Muscle layer of duodenum (tissue), 2 donors: ENCODE results near the gene GMDS.

Source experiments
- H3K27ac ChIP-seq: one replicate; pipeline ENCODE4 v1.7.0; 2013; ENCODE audit warnings: mild to moderate bottlenecking, low read length
- H3K27me3 ChIP-seq: one replicate; pipeline ENCODE4 v1.7.0; 2013; ENCODE audit warnings: low read depth, mild to moderate bottlenecking, control low read depth, low read length
- H3K36me3 ChIP-seq, 2 donors: one replicate each; pipeline ENCODE4 v1.7.0; 2013; ENCODE audit warnings: low read length in 2 of 2, control low read depth in 1 of 2, mild to moderate bottlenecking in 1 of 2; ENCODE audit not compliant: insufficient read depth in 2 of 2, control insufficient read depth in 1 of 2
- H3K4me1 ChIP-seq, 2 donors: one replicate each; pipeline ENCODE4 v1.7.0; 2013; ENCODE audit warnings: low read length in 2 of 2, mild to moderate bottlenecking in 2 of 2, control low read depth in 1 of 2, moderate library complexity in 1 of 2; ENCODE audit not compliant: insufficient read depth in 2 of 2, control insufficient read depth in 1 of 2
- H3K4me3 ChIP-seq, 2 donors: one replicate each; pipeline ENCODE4 v1.7.0; 2013; ENCODE audit warnings: low read length in 2 of 2, low read depth in 1 of 2, mild to moderate bottlenecking in 1 of 2
- H3K9me3 ChIP-seq, 2 donors: one replicate each; pipeline ENCODE4 v1.7.0; 2013; ENCODE audit warnings: low read length in 2 of 2, control low read depth in 1 of 2, mild to moderate bottlenecking in 1 of 2; ENCODE audit not compliant: control insufficient read depth in 1 of 2
- donor health status: healthy.

GMDS gene

DNA sequence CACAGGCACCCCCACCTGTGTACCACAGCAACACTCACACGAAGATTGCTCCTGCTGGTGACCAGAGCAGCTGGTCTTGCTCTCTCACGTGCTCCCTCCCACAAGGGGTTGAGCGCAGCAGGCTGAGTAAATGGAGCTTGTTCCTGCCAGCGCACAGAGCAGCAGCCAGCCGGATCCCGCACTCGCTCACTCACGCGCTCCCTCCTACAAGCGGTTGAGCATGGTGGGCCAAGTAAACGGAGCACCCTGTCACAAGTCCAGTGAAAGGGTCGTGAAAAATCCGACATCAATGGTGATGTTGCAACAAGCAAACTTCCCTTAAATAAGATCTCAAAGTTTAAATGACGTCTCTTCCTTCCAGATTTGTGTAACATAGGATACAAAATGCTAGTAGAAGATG, 322.0 kb downstream of the GMDS start:
- Histone ChIP-seq H3K4me1 (no peaks in the 10 kb centered on the region), H3K27me3 (no peaks in the 10 kb centered on the region), H3K9me3 (no peaks in the 10 kb centered on the region), H3K4me3 (no peak overlapping the region), H3K27ac (no peak overlapping the region), H3K36me3 (no peaks in the 10 kb centered on the region)

DNA sequence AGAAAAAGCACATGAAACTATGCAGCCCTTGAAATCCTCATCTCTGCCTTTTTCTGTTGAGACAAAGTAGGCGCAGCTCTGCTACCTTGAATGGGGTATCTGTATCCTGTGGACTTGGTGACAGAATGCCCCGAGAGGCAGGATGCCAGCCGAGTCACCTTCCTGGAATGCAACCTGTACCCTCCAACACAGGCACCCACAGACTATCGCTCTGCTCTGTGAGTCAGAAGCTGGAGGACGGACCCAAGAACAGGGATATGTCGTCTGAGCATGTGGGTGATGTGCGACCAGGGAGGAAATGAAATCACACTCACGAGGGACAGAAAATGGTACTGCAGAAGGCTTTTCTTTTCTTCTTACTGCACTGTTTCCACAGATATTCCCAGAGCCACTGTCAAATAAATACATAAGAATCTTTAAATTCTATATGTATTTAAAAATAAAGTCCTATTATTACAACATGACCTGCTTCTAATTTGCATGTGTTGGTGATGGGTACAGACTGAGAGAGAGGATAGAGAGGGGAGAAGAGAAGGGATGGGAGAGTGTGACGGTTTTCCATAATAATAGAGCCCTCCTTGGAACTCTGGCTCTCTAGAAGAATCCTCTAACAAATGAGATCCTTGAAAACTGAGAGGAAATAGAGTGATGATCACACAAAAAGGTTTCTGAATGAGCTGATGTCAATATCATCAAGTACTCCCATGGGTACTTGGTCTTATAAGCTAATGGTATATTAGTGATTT, 327.6 kb downstream of the GMDS start:
- H3K27me3 ChIP-seq: no peaks in the 10 kb centered on the region
- H3K27ac ChIP-seq: no peak overlapping the region
- no peaks in the 10 kb centered on the region for H3K9me3 ChIP-seq
- no peaks in the 10 kb centered on the region for H3K4me1 ChIP-seq
- no peaks in the 10 kb centered on the region for H3K36me3 ChIP-seq
- no peak overlapping the region for H3K4me3 ChIP-seq

DNA sequence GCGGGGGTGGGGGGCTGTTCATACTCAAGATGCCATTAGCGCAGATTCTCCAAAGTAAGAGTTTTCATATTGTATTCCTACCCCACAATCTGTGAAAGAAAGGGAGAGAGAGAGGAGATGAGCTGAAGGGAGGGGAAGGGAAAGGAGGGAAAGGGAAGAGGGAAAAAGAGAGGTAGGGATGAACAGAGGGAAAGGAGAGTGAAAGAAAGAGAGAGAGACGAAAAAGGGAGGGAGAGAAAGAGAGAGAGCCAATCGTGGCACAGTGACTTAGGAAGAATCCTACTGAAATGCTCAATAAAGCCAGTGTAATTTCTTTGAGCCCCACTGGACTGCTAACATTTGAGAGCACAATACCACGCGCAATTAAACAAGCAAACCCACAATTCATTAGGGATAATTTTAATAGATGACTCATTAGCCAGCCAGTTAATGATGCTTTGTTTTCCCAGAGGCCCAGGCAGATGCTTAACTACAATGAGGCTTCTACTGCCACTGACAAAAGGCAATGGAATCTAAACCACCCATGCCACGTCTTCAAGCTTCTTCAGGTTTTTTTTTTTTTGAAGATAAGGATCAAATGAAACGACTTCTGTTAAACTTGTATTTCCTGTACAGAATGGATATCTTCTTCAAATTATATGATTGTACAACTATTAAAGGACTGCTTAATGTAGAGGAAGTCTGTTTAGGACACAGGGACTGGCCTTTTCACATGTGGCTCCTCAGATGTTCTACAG, 328.9 kb downstream of the GMDS start:
- H3K27me3 ChIP-seq: no peaks in the 10 kb centered on the region
- no peak overlapping the region for H3K27ac ChIP-seq
- H3K4me3 ChIP-seq: no peak overlapping the region
- no peaks in the 10 kb centered on the region for H3K4me1 ChIP-seq
- no peaks in the 10 kb centered on the region for H3K36me3 ChIP-seq
- H3K9me3 ChIP-seq: no peaks in the 10 kb centered on the region

DNA sequence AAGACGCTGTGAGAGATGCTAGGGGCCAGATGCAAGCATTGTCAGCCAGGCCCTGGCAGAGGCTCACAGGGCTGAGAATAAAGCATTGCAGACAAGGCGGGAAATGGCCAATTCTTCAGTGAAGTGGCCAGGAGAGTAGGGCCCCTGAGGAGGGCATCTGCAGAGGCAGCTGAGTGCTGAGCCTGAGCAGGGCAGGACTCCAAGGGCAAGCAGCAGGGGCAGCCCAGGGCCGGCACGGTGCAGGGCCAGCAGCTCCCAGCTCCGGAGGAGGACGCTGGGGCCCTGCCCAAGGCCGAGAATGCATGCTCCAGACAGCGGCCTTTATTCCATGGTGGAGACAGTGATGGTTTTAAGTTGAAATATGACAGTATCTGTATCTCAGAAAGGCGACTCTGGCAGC, 330.2 kb downstream of the GMDS start:
- Histone ChIP-seq H3K9me3 (no peaks in the 10 kb centered on the region), H3K27ac (no peak overlapping the region), H3K4me1 (no peaks in the 10 kb centered on the region), H3K27me3 (no peaks in the 10 kb centered on the region), H3K36me3 (no peaks in the 10 kb centered on the region), H3K4me3 (no peak overlapping the region)

DNA sequence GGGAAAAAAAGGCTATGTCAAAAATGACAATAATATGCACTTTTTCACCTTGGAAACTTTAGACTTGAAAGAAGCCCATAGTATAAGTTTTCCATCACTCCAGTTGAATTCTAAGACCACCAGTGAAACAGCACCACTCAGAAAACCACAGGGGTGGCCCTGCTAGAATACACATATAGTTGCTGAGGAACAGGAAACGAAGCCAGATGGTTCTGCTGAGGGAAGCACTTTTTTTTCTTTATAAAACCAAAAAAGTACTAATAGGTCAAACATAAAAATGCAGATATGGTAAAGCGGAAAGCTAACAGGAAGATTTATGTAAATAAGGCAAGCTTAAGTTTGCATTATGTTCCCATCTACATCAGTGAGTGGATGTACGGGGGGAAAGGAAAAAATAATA, 331.8 kb downstream of the GMDS start:
- H3K9me3 ChIP-seq: no peaks in the 10 kb centered on the region
- no peak overlapping the region for H3K27ac ChIP-seq
- no peak overlapping the region for H3K4me3 ChIP-seq
- H3K27me3 ChIP-seq: no peaks in the 10 kb centered on the region
- no peaks in the 10 kb centered on the region for H3K36me3 ChIP-seq
- no peaks in the 10 kb centered on the region for H3K4me1 ChIP-seq

GRCh38 chr6:1912731-1913130, 332.7 kb downstream of the GMDS start:
- H3K36me3 ChIP-seq: no peaks in the 10 kb centered on the region
- H3K9me3 ChIP-seq: no peaks in the 10 kb centered on the region
- no peaks in the 10 kb centered on the region for H3K4me1 ChIP-seq
- no peak overlapping the region for H3K4me3 ChIP-seq
- H3K27me3 ChIP-seq: no peaks in the 10 kb centered on the region
- no peak overlapping the region for H3K27ac ChIP-seq

GRCh38 chr6:1911474-1911873, 333.9 kb downstream of the GMDS start:
- Histone ChIP-seq H3K36me3 (no peaks in the 10 kb centered on the region), H3K27me3 (no peaks in the 10 kb centered on the region), H3K4me1 (no peaks in the 10 kb centered on the region), H3K9me3 (no peaks in the 10 kb centered on the region), H3K4me3 (no peak overlapping the region), H3K27ac (no peak overlapping the region)

DNA sequence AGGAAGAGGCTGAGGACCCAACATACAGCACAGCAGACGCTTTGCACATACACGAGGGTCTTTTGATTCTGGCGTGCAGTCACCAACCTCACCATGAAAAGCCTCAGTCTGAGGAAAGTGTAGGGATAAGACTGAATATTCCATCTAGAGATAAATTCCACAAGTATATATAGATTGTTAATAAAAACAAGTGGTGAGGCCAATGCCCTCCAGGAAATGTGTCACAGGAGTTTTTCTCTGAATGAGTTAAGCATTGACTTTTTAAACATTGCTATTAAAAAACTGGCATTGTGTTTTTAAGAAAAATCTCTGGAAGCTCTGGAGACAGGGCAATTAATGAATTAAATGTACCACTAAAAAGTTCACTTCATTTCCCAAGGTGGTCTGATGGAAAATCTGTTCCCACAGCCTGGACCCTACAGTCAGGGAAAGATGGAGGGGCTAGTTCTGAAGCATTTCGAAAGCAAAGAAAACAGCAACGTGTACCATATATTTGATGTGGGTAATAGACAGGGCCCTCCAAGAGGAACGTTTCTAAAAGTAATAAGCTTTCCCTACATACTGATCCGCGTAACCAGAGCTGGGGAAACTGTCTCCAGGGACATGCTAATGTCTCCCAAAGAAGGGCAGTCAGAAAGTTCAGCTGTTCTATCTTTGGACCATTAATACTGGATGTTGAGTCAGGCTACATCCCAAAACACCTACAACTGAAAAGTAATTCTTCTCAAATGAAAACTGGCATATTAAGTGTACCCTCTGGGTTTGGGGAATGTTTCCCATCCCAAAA, 334.6 kb downstream of the GMDS start:
- Histone ChIP-seq H3K27me3 (no peaks in the 10 kb centered on the region), H3K4me1 (no peaks in the 10 kb centered on the region), H3K36me3 (no peaks in the 10 kb centered on the region), H3K27ac (no peak overlapping the region), H3K9me3 (no peaks in the 10 kb centered on the region), H3K4me3 (no peak overlapping the region)

- no peaks in the 10 kb centered on the region for H3K4me1 ChIP-seq
- H3K4me3 ChIP-seq: no peak overlapping the region
- no peak overlapping the region for H3K27ac ChIP-seq
- H3K9me3 ChIP-seq: no peaks in the 10 kb centered on the region
- no peaks in the 10 kb centered on the region for H3K36me3 ChIP-seq
- no peaks in the 10 kb centered on the region for H3K27me3 ChIP-seq
Measured at GRCh38 chr6:1908784-1909183, 336.6 kb downstream of the GMDS start.

DNA sequence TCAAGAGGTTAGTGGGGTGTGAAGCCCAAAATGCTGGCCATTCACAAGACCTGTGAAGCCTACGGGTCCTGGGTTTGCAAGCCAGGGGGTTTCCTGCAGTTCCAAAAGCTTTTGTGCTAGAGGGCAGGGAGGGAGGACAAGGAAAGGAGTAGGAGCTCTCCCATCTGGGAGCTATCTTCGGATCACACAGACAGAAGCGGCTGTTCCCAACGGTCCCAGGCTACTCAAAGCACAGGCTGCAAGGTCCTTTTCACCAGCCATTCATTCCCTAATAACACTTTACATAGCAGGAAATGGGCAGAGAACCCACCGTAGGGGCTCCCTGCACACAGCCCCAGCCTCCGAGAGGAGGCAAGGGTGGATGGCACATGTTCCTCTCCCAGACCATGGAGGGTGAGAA, 338.8 kb downstream of the GMDS start:
- H3K27ac ChIP-seq: no peak overlapping the region
- H3K27me3 ChIP-seq: no peaks in the 10 kb centered on the region

GRCh38 chr6:1906014-1906413, 339.4 kb downstream of the GMDS start:
- Histone ChIP-seq H3K4me3 (no peak overlapping the region), H3K9me3 (no peaks in the 10 kb centered on the region), H3K27ac (no peak overlapping the region), H3K4me1 (no peaks in the 10 kb centered on the region), H3K36me3 (no peaks in the 10 kb centered on the region), H3K27me3 (no peaks in the 10 kb centered on the region)

More for the DNA sequence above, 338.8 kb downstream of the GMDS start:
- no peaks in the 10 kb centered on the region for H3K4me1 ChIP-seq
- H3K36me3 ChIP-seq: no peaks in the 10 kb centered on the region
- H3K4me3 ChIP-seq: no peak overlapping the region
- H3K9me3 ChIP-seq: no peaks in the 10 kb centered on the region
